Stomach (tissue), 4 donors: ENCODE results near the gene RNU6-1.

Experiments
- CTCF ChIP-seq, 7 experiments: fragments of 450-650 bp in 4 of 7; fragments of 200-600 bp in 3 of 7; sonication (generic) in 3 of 7; IDR thresholded peaks; one replicate each; pipeline ENCODE4 v1.5.1; 2016 to 2019; ENCODE audit warnings: antibody characterized with exemption in 7 of 7, control low read depth in 2 of 7, mild to moderate bottlenecking in 1 of 7
- EP300 ChIP-seq: sonication (generic); formaldehyde crosslinking; IDR thresholded peaks from one replicate; pipeline ENCODE4 v1.6.1; 2017; ENCODE audit warnings: antibody characterized with exemption
- POLR2AphosphoS5 ChIP-seq, 3 donors: sonication (generic); formaldehyde crosslinking; IDR thresholded peaks; one replicate each; pipeline ENCODE4 v1.6.1; 2016; ENCODE audit warnings: antibody characterized with exemption in 3 of 3

- TF ChIP-seq CTCF (IDR thresholded peaks at IDR 0.05) = no peak
- no peak for TF ChIP-seq EP300
- no peak for TF ChIP-seq POLR2AphosphoS5 (IDR thresholded peaks at IDR 0.05)
These were observed 1.1 kb upstream of the RNU6-1 start for GRCh38 chr15:67840749-67841512.
